Stimulated activated CD8-positive, alpha-beta memory T cell treated with anti-CD3 and anti-CD28 coated beads, Interleukin-7, amount 100 ng/mL, for 4 hours (primary cell): ENCODE measurements around the gene WDFY4.

Experiments
- DNase-seq, 2 donors: peaks; one replicate each; pipeline ENCODE4 v3.0.0-alpha.2; 2020; ENCODE audit warnings: low read depth in 2 of 2

Gene WDFY4

GRCh38 chr10:48878091-48878490, 193.4 kb downstream of the WDFY4 start:
- DNase-seq, result no peak

GRCh38 chr10:48879451-48879850, 194.8 kb downstream of the WDFY4 start:
- no peak for DNase-seq

GRCh38 chr10:48880016-48880705, 195.5 kb downstream of the WDFY4 start:
- no peak for DNase-seq

GRCh38 chr10:48881937-48882336, 197.3 kb downstream of the WDFY4 start:
- no peak for DNase-seq

GRCh38 chr10:48882881-48883280, 198.2 kb downstream of the WDFY4 start:
- DNase-seq, result no peak

- no peak for DNase-seq
These were observed 199.0 kb downstream of the WDFY4 start for GRCh38 chr10:48883701-48884100.

GRCh38 chr10:48884179-48885045, 199.7 kb downstream of the WDFY4 start:
- DNase-seq, result no peak

GRCh38 chr10:48885376-48885775, 200.7 kb downstream of the WDFY4 start:
- no peak for DNase-seq

GRCh38 chr10:48887982-48888381, 203.3 kb downstream of the WDFY4 start:
- DNase-seq, result no peak

GRCh38 chr10:48890888-48891850, 206.5 kb downstream of the WDFY4 start:
- no peak for DNase-seq

GRCh38 chr10:48894911-48895802, 210.5 kb downstream of the WDFY4 start:
- DNase-seq, result no peak

- no peak for DNase-seq
These were observed 211.1 kb downstream of the WDFY4 start for GRCh38 chr10:48895803-48896195.

GRCh38 chr10:48896756-48897440, 212.2 kb downstream of the WDFY4 start:
- no peak for DNase-seq

- no peak for DNase-seq
These were observed 212.7 kb downstream of the WDFY4 start for GRCh38 chr10:48897441-48897790.

GRCh38 chr10:48898426-48898825, 213.8 kb downstream of the WDFY4 start:
- no peak for DNase-seq

- DNase-seq, result no peak
These were observed 215.1 kb downstream of the WDFY4 start for GRCh38 chr10:48899781-48900180.

GRCh38 chr10:48900371-48900801, 215.7 kb downstream of the WDFY4 start:
- DNase-seq, result no peak

- DNase-seq, result no peak
These were observed 216.6 kb downstream of the WDFY4 start for GRCh38 chr10:48901319-48901718.

- no peak for DNase-seq
These were observed 217.4 kb downstream of the WDFY4 start for GRCh38 chr10:48902096-48902495.

GRCh38 chr10:48903151-48903550, 218.5 kb downstream of the WDFY4 start:
- DNase-seq, result no peak
